Stimulated activated CD4-positive, alpha-beta T cell treated with anti-CD3 and anti-CD28 coated beads, Interleukin-4, amount 100 ng/mL, for 48 hours (primary cell): ENCODE results near the gene FBXO41.
A peak's percentile ranks its signal among the peaks of the same experiment; 100 is the strongest.

Experiments
- DNase-seq, 2 donors: peaks; one replicate each; pipeline ENCODE4 v3.0.0-alpha.2; 2020; ENCODE audit warnings: low read depth in 2 of 2

Gene FBXO41

DNA sequence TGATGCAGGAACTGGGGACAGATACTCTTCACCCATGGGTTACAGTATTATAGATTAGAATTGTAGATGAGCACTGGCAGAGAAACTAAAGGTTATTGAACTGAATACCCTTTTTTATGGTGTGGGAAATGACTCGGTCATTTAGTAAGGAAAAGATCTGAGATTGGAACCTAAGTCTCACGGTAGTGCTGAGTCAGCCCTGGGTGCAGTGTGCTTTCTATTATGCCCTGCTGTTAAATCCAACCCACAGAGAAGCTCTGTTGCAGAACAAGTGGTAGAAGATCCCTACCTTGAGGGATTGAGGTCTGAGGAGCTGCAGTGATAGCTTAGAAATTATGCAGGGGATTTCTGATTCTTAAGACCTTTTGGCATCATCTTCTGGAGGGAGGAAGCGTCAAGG, 37.4 kb downstream of the FBXO41 start:
- DNase-seq = no peak

DNA sequence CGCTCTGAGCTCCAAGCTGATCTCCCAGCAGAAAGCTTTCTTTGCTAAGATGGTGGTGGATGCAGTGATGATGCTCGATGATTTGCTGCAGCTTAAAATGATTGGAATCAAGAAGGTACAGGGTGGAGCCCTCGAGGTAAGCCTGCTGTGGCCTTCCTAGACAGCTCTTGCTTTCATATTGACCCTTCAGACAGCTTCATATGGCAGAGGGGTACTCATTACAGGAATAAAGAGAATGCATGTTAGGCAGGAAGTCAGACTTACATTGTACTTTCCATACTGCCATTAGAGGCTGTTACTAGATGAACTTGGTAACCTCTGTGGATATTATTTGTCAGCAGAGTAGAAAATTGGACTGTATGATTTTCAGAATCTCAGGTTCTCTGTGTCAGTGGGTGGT, 39.7 kb downstream of the FBXO41 start:
- DNase-seq = no peak

DNA sequence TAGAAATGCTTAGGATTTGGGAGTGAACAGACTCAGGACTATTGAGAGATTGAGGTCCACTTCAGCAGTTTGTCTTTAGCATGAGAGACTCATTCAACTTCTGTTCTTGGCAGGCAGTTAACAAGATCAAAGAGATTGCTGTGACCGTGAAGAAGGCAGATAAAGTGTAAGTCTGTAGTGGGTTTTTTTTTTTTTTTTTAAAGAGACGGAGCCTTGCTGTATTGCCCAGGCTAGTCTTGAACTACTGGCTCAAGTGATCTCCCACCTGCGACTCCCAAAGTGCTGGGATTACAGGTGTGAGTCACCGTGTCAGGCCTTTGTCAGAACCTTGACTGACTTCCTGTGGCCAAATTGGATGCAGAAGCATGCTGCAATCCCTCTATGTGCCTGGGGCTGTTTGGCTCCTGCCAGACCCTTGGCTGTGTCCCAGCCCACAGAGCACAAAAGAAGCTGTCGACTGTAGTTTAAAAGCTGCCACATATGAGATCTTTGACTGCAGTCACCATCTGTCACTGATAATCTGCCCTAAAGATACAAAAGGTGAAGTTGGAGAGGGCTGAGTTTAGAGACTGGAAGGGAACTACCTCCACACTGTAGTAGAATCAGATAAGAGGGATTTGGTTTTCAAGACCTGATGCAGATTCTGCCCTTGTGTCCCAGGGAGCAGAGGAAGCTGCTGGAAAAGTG, 40.3 kb downstream of the FBXO41 start:
- no peak for DNase-seq

DNA sequence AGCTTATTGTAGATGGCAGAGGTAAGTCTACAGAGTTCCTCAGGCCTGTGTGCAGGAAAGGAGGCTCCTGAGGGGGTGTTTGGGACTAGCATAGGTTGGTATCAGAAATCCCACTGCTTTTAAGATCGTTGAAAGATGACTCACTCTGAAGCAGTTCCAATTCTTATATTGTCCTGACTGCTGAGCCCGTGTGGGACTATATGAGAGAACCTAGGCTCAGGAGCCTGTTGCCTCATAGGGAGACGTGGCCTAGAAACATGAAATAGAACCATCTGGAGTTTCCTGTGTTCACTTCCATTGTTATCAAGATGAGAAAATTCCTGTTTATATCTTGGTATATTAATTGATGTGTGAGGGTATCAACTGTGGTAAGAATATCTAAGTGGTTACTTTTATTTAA, 44.5 kb downstream of the FBXO41 start:
- no peak for DNase-seq

DNA sequence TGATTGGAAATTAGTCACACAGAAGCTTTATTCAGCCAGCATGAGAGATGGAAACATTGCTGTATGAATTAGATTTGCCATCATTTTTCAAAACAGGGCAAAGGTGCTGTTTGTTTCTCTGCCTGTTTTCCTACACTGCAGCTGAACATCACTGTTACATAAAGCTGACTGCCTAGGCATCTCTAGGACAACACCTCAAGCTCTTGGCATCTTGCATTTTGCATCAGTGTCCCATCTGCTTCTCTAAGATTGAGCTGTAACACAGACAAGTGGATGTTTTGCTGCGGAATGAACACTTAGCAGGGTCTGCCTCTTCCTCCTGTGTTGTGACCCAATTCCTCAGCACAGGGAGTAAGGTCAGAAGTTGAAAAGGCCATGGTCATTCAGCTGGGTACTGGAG, 45.3 kb downstream of the FBXO41 start:
- DNase-seq = no peak

DNA sequence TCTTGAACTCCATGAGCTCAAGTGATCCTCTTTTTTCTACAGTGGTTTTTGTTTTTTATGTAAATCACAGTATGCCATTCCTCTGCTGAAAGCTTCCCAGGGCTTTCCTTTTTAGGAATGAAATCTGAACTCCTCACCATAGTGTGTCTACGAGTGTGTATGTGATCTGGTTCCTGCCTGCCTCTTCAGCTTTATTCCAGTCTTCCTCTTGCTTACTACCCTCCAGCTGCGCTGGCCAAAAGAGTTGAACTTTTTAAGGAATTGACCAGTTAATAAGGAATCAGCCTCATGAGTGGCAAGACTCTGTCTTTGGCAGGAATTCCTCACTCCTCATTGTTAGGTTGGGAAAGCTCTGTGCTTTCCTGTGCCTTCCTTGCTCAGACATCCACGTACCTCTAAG, 46.1 kb downstream of the FBXO41 start:
- DNase-seq = no peak

DNA sequence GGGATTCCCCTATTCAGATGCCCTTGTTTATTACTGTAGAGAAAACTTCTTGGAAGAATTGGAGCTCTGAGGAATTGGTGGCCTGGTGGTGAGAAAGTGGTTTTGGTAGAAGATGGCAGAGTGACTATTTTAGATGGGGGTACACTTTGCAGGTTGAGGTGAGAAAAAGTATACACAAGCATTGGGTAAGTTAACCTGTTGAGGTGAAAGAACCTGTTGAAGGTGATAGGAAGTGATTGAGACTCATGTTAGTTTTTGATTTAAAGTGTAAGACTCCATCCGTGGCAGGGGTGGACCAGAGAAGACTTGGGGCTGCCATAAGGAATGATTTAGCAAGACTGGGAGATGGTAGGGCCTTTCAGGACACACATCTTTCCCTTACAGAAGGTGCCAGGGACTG, 47.1 kb downstream of the FBXO41 start:
- DNase-seq = no peak

DNA sequence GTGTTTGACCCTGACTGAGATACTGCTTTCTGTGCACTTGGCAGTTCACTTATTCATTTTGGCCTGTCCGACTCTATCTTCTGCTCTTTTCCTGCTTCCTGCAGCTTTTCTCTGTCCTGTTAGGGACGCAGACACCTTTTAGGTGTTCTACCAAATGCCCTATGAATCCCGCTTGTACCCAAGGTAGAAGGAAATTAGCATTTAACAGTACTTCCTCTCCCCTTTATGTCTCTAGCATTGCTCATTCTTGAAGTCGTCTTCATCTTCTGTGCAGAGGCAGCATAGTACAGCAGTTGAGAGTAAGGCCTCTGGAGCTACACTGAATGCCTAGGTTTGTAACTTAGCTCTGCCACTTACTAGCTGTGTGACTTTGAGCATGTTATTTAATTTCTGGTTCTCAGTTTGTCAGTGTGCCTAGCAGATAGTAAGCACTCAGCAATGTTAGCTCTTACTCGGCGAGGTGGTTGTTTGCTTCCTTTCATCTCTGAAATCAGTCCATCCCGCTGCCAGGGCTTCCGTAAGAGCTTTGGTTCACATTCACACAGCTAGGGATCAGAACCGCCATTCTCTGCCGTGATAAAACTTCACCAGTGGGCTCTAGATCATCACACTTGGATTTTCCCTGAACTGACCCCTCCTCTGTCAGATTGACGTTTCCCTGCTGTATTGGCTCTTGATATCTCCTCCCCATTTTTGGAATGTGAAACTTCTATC, 48.8 kb downstream of the FBXO41 start:
- no peak for DNase-seq

DNA sequence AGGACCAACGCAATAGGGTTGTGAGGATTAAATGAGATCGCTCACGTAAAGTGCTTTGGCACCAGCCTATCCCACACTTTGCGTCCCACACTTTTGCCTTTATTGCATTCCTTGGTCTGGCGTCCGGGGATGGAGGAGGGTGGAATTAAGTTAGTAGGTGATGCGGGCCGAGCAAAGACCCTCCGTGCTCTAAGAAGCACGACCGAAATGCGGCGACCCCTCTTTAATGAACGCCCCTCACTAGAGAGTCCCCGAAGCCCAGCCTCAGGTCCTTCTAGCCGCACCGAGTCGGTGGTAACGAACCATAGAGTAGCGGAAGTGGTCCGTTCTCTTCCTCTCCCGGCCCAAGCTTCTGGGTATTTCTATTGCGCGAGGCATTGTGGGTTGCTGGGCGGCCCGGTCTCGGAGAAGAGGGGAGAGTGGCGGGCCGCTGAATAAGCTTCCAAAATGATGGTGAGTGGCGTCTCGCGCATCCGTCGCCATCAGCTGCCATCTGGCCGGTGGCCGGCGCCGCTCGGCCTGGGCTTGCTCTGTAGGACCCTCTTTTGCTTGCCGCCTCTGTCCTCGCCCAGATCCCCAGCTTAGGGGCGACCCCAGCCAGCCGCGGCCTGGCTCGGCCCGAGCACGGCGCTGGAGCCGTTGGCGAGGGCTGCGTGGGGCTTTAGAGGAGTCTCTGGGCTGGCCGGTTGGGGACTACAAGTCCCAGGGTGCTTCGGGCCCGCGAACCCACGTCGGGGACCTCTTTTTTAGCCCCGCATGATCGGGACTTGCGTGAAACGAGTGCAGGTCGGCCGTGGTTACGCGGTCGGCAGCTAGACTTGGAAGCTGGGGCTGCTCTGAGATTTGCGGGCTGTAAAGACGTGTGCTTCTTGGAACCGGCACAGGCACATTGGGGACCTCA, 50.1 kb downstream of the FBXO41 start, which contains the start of gene CCT7:
Gene CCT7 (plus strand): TSS at position 377 of the 901 bp plus-strand sequence. CDS start 71 bp downstream, at position 448.
- DNase-seq = peak; percentile 72 to 79

DNA sequence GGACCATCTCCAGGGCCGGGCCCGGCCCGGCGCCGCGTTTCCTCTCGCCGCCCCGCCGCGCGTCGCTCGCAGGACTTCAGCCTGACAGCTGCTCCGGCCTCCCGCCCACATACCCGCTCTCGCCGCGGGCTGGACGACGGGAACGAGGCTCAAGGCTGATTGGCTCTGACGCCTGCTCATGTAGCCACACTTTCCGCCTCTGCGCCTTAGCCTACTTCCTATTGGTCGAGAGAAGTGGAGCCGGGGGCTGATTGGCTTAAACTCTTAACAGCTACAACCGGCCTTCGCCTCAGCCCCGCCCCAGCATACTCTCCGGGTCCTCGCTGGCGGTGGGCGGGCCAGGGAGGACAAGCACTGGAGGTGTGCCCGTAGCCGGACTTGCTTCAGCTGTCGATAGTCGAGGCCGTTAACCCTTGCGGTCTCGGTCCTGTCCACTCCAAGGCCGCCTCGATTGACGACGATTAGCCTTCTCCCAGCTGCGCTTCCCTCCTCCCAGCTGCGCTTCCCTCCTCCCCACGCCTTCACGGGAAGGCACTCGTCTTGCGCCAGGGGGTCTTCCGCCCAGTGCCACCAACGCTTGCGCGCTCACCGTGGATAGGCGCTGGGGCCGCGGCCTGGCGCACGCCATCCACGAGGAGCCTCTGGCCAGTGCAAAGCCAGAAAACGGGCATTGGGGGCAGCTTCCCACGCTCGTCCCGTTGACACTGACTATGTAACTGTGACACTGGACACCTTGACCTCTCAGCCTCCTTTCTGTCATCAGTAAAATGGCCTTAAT, 50.9 kb downstream of the FBXO41 start, which contains the start of gene PRADC1:
Gene PRADC1 (minus strand): TSS at position 86 of the 778 bp plus-strand sequence. CDS start 79 bp downstream, at position 7.
- DNase-seq = peak; percentile 86 to 91

DNA sequence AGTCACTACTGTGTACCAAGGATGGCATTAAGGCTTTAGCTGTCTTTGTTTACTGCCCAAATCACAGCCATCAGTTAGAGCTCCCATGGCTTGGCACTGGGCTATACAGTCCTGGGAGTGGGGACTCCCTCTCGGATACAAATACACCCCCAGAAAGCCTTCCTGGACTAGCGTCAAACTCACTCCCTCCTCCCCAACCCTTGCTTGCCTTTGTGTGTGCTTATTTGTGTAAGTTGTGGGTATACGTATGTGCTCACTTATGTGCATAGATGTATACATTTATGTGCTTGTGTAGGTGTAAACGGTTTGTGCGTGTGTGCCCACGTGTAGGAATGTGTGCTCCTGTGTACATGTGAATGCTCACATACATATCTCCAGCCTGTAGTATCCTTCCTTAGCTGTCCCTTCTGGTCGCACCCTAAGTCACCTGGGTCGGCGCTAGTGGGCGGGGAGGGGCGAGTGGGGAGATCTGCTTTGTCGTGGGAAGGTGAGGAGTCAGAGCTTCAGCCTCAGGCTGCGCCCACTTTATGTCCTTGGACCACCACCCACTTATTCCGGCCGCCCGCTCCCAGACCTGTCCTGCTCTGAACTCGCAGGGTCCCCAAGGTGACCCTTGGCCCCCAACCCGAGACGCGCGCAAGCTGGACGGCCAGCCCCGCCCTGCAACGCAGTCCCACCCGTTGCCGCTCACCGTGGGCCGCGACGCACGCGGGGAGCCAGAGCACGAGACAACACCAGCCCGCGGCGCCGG, 51.7 kb downstream of the FBXO41 start:
- DNase-seq = peak; percentile 17 to 25

DNA sequence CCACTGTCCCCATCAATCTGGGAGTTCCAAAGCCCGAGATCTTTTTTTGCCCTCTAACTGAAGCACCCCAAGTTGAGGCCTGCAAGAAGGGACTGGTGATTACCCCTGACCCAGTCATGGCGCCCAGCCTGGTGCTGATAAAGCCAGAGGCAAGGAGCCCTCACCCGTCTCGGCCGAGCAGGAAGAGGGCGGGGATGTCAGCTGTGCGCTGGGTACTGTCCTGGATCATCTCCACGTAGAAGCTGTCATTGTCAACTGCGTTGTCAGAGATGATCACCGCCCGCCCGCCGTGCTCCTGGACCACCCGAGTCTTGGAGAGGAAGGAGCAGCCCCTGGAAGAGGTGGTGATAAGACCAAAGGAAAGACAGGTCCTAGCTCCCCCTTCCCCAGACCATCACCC, 55.6 kb downstream of the FBXO41 start:
- no peak for DNase-seq

DNA sequence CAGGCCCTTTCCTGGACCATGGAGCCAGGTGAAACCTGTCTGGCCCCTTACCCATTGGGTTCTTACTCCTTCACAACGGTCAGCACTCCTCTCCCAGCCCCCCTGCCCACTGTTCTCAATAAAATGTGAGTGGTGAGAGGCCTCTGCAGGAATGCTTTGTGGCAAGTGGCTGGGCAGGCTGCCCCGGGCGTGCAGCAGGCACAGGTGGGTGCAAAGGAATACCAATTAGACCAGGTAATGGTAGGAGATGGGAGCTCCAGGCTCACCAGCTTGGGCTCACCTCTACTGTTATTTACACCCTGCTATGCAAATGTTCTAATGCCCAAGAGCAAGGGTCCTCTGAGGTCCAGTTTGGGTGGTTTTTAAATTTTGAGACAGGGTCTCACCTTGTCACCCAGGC, 57.2 kb downstream of the FBXO41 start:
- DNase-seq = no peak

DNA sequence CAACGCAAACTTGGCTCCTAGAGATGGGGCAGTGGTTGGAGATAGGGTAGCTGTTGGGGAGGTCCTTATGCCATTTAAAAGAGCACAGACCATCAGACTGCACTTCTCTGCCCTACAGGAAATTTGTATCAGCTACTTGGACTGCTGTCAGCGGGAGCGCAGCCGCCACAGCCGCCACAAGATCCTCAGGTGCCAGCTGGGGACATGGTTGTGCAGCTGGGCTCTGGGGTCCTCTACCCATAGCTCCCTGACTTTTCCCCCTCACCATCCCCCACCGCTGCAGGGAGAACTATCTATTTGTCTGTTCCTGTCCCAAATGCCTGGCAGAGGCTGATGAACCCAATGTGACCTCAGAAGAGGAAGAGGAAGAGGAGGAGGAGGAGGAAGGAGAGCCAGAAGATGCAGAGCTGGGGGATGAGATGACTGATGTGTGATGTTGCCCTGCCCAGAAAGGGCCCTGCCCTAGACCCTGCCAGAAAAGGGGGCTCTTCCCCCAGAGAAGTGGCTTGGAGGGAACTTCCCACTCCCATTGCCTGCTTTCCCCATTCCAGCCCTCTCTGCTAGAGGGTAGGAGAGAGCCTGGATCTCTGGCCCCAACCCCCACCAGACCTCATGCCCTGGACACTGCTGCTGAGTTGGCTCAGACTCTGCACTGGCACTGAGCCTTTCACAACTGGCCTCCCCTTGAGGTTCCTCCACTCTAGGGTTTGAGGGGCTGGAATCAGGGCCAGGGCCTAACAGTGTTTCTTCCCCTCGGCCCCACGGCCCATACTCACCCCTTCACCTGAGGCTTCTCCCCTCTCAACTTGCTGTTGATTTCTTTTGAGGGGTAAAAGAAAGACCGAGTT, 58.5 kb downstream of the FBXO41 start:
- DNase-seq = no peak

DNA sequence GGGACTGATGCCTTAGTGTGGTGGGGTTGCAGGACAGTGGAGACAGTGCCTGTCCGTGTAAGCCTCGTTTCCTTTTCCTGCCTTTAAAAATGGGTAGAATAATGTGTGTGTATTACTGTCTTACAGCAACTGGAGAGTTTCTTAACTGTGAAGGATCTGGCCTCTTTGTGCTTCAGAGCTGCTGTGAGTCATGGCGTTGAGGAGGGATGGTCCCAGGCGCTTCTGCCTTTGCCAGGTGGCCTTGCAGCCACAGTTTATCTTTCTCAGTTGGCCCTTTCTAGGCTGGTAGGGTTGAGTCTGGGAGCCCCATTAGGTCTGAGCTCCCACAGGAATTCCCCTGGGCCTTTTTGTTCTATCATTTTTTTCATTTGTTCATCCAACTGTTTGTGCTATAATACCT, 60.5 kb downstream of the FBXO41 start:
- DNase-seq = no peak

DNA sequence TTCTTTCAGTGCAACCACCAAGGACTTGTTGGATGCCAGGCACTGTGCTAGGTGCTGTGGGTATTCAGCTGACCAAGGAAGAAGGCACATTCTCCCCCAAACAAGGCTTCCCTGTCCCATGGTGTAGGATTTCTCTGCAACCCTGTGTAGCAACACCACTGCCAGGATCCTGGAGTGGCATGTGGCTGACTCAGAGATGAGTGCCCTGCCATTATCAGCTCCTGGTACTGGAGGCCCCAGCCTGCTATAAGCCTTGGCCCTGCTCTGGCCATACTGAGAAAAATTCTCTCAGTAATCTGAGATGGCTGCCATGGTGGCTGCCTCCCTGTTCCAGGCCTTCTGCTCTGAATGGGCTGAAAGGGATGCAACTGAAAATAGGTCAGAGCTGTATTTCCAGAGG, 66.0 kb downstream of the FBXO41 start:
- no peak for DNase-seq

DNA sequence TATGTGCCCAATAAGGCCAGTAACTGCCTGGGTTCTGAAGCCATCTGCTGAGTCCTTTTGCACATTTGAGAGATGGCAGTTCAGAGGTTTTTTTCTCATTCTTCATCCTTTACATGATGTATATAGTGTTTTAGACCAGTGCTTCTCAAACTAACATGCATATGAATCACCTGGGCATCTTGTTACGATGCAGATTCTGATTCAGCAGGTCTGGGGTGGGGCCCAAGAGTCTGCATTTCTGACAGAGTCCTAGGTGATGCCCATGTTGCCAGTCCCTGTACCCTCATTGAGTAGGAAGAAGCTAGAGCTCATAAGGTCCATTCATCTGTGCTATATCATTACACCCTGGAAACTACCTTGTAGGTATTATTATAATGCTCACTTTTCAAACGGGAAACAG, 66.5 kb downstream of the FBXO41 start:
- no peak for DNase-seq

DNA sequence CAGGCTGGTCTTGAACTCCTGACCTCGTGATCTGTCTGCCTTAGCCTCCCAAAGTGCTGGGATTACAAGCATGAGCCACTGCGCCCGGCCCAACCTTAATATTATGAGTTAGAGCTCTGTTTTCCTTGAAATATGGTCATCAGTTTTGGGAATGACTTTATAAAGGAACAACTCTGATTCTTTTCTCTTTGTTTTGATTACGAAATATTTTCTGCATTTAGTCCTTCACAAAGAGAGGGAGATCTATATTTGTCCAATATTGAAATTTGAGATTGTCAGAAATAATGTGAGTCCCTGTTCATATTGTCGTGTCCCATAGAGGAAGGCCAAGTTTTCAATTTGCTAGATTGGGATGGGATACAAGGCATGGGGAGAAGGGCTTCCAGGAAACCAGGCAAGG, 67.1 kb downstream of the FBXO41 start:
- DNase-seq = no peak

DNA sequence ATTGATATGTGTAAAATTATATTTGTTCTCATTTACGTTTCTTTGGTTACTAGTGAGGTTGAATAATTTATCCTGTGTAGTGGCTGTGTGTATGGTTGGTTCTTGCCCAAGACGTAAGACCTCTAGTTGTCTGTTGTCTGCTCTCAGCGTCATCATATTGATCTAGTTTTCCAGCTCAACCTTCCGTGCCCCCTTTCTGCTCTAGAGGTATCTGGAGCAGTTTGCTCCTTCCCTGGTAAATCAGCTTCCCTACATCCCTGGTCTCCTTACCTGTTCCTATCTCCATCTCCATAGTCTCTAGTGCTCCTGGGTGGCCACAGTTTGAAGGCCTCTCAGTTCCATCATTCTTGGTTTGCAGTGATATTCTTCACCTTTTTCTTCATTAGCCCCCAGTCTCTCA, 69.0 kb downstream of the FBXO41 start:
- DNase-seq = no peak
